Subcutaneous adipose tissue (tissue), 4 donors: ENCODE results near the gene MAST4. TPM values are rescaled to one million over a fixed set of nuclear protein-coding genes. Genes with fewer than 3 reads are reported as not detected.

Source experiments
- total RNA-seq, 4 donors: library from RNA; depleted of rRNA; stranded (reverse); fragments of >200 nt; gene quantifications; one replicate each; pipeline ENCODE4 v1.1.0, GENCODE V29; 2016
- TF ChIP-seq, protein P1 (sequence below): fragments of 450-650 bp; IDR thresholded peaks from one replicate; pipeline ENCODE4 v1.5.1; 2016; ENCODE audit warnings: low read depth, mild to moderate bottlenecking, control low read depth, antibody characterized with exemption, moderate library complexity

The MAST4 gene
- total RNA-seq, 4 donors from 2014 or later = 35.2 to 60.7 (median 52.9) TPM

DNA sequence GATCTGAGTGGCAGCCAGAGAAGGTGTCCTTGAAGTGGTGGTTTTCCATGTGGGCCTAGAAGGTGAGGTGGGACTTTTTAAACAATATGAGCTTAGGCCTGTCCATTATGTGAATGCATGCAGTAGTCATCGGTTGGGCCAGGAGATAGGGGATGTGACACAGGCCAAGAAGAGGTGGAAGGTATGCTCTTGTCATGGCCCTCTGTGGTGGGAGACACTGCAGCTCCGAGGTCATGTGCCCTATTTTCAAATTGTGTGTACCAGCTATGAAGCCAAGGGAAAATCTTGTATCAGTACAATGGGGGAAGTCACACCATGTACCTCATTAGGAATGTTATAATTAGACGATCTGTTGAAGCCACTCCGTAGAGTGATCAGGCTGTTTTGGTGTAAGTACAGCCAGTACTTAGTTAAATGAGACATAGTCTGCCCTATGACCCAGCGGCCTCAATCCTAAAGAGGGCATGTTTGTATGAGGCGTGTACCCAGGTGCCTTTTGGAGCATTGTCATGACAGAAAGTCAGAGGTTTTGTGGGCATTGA is 280.1 kb downstream of the MAST4 start:
- TF ChIP-seq, protein P1, sequence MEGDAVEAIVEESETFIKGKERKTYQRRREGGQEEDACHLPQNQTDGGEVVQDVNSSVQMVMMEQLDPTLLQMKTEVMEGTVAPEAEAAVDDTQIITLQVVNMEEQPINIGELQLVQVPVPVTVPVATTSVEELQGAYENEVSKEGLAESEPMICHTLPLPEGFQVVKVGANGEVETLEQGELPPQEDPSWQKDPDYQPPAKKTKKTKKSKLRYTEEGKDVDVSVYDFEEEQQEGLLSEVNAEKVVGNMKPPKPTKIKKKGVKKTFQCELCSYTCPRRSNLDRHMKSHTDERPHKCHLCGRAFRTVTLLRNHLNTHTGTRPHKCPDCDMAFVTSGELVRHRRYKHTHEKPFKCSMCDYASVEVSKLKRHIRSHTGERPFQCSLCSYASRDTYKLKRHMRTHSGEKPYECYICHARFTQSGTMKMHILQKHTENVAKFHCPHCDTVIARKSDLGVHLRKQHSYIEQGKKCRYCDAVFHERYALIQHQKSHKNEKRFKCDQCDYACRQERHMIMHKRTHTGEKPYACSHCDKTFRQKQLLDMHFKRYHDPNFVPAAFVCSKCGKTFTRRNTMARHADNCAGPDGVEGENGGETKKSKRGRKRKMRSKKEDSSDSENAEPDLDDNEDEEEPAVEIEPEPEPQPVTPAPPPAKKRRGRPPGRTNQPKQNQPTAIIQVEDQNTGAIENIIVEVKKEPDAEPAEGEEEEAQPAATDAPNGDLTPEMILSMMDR = no peak

DNA sequence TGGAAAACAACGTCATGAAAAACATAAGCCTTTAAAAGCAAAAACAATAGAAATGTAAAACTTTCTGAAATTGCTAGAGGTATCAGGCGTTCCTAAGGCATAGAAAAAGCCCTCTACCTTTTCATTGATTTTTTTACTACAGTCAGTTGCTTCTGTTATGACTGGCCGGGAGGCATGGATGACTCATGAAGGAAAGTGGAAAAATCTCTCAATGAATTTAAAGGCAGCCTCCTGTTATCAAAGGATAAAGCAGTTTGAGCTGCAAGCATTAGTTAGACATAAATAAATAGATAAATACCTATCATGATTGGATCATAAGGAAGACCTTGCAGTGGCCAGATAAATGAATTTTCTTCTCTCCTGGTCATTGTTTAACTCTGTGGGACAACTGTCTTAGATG is 281.6 kb downstream of the MAST4 start:
- TF ChIP-seq, protein P1 = no peak

DNA sequence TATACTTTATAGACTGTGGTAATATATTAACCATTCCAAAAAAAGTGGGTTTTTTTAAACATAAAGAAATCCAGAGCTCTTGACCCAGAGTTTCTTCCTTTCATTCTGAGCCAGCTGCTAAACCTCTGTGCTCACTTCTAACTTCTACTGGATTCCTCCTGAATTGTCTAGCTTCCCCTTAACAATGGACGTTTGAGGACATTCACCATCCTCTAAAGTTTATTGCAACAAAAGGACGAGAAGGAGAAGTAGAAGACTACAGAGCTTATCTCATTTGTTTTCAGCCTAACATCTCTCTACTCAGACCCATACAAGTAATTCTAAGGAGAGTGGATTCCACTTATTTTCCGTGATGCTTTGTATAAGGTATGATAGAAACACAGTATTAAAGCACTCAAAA is 284.2 kb downstream of the MAST4 start:
- TF ChIP-seq, protein P1 = no peak

DNA sequence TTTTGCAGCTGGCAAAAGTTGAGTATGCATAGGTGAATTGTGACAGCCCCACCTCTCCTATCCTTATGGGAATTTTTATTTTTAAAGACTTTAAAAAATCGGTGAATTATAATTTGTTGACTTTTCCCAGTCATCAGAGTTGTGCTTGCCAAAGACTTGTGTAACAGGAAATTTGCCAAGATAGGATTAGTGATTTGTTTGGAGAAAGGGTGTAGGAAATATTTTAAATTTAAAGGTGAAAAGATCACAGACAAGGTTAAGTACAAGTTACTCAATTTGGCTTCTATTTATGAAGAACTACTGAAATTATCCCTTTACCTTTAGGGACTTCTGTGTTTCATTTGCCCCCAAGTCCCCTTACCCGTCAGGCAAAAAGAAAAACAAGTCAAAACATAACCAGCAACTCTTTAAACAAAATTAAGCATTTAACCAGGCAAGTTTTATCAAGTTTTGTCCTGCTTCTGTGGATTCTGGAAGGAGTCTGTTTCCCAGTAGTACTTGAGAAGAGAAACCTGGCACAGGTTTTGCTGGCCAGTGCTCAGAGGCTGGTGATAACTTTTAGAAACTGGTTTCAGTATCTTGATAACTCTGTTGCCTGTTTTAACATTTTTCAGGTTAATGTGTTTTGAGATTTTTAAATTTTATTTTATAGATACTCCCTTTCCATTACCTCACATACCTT is 285.4 kb downstream of the MAST4 start:
- TF ChIP-seq, protein P1 = no peak

DNA sequence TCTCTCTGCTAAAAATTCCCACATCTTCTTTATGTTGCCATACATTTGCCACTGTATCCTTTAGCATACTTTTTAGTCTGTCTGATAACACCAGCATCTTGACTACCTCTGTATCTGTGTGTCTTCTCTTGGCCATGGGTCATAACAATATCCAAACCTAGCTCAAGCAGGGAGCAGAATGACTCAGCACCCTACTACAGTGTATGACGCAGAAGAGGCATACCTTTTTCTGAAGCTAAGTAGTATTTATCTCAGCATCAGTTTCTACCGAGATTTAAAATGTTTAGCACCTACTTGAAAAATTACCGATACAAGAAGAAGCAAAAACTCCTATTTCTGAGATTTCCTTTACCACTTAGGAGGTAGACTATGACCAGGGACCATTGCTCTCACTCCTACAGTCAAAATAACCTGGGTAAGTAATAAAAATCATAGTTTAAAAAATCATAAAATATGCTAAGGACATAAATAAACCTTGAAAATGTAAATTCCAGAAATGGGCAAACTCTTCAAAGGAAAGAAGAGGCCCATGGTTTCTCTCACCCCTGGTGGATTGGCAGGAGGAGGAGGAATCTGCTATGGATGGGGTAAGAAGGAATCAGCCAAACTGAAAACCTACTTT is 286.5 kb downstream of the MAST4 start:
- TF ChIP-seq, protein P1 = no peak

DNA sequence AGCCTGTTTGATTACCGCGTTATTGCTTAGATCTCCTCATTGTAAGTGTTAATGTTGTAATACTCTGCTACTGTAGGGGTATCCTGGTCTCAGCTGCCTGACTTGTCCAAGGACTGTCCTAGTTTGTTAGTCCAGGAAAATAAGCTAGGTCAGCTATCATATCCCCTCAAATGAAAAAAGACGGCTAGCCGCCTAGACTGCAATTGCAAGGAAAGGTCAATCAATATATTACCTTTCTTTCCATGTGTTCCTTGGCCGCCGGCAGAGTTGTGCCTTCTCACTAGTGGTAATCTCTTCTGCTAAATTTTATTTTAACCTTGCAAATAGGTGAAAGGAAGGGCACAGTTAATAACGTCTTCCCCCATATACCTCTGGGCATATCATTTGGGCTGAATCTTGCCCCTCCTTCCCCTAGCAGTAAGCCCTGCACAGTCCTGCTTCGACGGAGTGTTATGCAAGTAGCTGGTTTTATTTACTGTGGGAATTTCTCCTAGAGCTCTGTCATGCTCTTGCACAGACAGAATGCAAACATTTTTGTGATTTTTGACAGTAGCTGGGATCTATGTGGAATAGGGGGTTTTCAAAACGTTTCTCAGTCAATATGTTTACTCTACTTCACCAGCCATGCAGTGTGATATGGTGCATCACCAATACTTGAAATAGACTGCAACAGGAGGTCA is 288.5 kb downstream of the MAST4 start:
- TF ChIP-seq, protein P1 = no peak

DNA sequence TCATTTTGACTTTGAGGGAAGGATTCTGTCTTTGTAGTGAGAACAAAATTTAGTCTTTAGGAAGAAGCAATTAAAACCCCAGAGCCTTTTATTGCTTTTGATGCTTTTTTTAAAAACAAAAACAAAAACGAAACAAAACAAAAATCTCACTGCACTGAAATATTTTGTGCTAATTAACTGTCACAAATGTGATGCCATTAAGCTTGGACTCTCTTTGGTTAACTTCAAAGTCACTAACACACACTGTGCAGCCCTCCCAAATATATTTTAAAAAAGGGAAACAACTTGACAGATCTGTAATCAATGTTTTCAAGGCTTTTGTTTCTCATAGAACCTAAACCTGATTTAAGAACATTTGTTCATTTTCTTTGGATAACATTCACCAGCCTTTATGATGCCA is 290.7 kb downstream of the MAST4 start:
- TF ChIP-seq, protein P1 = no peak
